ENCODE measurements around the gene SMAD3.

Gene SMAD3

GRCh38 chr15:67189326-67190051 lies 124.1 kb downstream of the SMAD3 start:
- TF ChIP-seq, protein P1, sequence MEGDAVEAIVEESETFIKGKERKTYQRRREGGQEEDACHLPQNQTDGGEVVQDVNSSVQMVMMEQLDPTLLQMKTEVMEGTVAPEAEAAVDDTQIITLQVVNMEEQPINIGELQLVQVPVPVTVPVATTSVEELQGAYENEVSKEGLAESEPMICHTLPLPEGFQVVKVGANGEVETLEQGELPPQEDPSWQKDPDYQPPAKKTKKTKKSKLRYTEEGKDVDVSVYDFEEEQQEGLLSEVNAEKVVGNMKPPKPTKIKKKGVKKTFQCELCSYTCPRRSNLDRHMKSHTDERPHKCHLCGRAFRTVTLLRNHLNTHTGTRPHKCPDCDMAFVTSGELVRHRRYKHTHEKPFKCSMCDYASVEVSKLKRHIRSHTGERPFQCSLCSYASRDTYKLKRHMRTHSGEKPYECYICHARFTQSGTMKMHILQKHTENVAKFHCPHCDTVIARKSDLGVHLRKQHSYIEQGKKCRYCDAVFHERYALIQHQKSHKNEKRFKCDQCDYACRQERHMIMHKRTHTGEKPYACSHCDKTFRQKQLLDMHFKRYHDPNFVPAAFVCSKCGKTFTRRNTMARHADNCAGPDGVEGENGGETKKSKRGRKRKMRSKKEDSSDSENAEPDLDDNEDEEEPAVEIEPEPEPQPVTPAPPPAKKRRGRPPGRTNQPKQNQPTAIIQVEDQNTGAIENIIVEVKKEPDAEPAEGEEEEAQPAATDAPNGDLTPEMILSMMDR (conservative IDR thresholded peaks at IDR 0.05): no peak
- no peak for TF ChIP-seq ZFX (IDR thresholded peaks at IDR 0.05)
- H3K27ac ChIP-seq: no peak overlapping the region

GRCh38 chr15:67190326-67190725 lies 124.9 kb downstream of the SMAD3 start:
- H3K27ac ChIP-seq: no peak overlapping the region
- TF ChIP-seq ZFX (IDR thresholded peaks at IDR 0.05): no peak

- H3K27ac ChIP-seq: no peak overlapping the region
- TF ChIP-seq, protein P1 (conservative IDR thresholded peaks at IDR 0.05): no peak
These were observed 125.4 kb downstream of the SMAD3 start for GRCh38 chr15:67190813-67191212.

DNA sequence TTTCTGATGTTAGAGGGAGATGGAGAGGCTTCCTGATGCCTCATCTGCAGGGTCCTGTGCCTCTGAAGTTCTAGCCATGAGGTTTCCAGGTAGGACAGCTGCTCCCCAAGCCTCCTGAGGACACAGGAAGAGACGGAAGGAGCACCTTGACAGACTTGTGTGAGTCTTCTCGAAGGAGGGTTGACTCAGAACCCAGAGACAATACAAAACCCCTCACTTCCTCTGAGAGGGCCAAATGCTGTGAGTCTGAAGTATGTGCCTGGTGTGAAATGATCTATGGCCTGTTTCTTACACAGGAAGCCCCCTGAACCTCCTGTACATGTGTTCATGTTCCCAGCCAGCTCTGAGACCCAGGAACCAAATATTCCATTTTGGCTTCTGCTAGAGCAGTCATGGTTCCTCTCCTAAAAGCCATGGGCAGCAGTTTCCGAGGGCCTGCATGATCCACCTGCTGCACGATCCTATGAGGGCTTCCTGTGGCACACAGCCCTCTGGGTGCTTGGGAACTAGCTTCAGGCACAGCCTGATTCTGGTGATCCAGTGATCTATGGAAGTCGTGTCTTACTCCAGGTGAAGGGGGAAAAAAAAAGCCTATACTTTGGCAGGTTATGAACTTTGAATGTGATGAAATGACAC lies 126.9 kb downstream of the SMAD3 start:
- TF ChIP-seq, protein P1 (conservative IDR thresholded peaks at IDR 0.05): no peak
- no peak for TF ChIP-seq ZFX (IDR thresholded peaks at IDR 0.05)
- no peak overlapping the region for H3K27ac ChIP-seq

DNA sequence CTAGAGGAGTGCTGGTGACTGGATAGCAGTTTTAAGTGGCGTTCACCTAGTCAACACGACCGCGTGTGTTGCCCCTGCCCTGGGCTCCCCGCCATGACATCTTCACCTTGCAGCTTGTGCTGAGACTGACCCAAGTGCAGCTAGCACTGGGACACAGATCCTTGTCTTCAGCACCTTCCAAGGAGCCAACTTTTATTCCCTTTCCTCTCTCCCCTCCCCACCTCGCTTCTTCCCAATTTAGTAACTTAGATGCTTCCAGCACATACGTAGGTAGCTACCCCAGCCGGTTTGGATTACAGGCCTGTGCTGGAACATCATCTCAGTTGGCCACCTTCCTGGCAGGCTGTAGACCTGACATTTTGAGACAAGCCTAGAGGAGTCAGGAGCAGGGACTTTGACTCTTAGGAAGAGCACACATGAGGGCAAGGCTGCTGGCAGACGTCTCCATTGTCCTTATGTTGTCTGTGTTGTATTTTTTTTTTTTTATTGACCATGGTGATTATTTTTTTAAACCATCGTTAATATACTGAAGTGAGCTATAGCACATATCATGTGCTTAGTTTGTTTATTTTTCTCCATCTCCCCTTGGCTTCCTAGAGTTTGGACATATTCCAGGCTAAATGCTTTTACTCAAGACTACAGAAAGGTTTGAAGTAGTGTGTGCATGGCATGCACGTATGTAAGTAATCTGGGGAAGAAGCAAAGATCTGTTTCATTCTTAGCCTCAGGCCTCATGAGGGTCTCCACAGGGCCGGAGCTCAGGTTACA lies 128.0 kb downstream of the SMAD3 start:
- peak overlapping the region; percentile 38 for H3K27ac ChIP-seq
- TF ChIP-seq ZFX (IDR thresholded peaks at IDR 0.05): no peak
- TF ChIP-seq, protein P1 (conservative IDR thresholded peaks at IDR 0.05): no peak

- no peak for TF ChIP-seq ZFX (IDR thresholded peaks at IDR 0.05)
- TF ChIP-seq, protein P1 (conservative IDR thresholded peaks at IDR 0.05): no peak
- peak overlapping the region; percentile 38; the same call in 1 of the 2 replicates for H3K27ac ChIP-seq
These were observed 129.0 kb downstream of the SMAD3 start for GRCh38 chr15:67194171-67195114.

DNA sequence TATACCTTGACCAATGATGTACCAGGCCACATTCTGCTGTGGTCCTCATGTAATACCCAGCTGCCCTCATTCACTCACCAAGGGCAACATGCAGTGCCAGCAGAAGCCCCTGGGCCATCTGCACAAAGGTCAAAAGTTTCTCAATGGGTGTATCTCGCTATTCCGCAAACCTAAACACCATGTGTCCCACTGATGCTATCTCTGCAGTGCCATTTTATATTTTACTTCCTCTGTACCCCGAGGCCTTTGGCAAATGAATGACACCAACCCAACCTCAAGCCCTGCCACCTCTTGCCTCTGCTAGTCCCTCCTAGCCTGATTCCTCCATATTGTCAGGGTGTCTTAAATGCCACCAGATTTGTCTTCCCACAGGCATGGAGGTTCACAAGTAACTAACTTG lies 129.9 kb downstream of the SMAD3 start:
- no peak overlapping the region for H3K27ac ChIP-seq
- TF ChIP-seq, protein P1 (conservative IDR thresholded peaks at IDR 0.05): no peak
- TF ChIP-seq ZFX (IDR thresholded peaks at IDR 0.05): no peak

Measured in C4-2B (cell line).